Effector memory CD4-positive, alpha-beta T cell (primary cell): ENCODE data around the gene SLC29A3.

ENCODE experiments used
- DNase-seq, 3 donors: peaks; one replicate each; pipeline ENCODE4 v3.0.0-alpha.2; 2020
- H3K27ac ChIP-seq: 2 replicates; pipeline ENCODE4 v1.7.0; 2013; ENCODE audit warnings: mild to moderate bottlenecking, low read length, moderate library complexity; ENCODE audit not compliant: insufficient read depth, poor library complexity, severe bottlenecking
- H3K27me3 ChIP-seq: replicated peaks from 2 replicates; pipeline ENCODE4 v1.7.0; 2013; ENCODE audit warnings: mild to moderate bottlenecking, low read length; ENCODE audit not compliant: insufficient read depth, control insufficient read depth, poor library complexity, severe bottlenecking
- H3K36me3 ChIP-seq: 2 replicates; pipeline ENCODE4 v1.7.0; 2013; ENCODE audit warnings: mild to moderate bottlenecking, low read length, moderate library complexity; ENCODE audit not compliant: control insufficient read depth, insufficient read depth
- H3K4me1 ChIP-seq: 2 replicates; pipeline ENCODE4 v1.7.0; 2013; ENCODE audit warnings: low read length, mild to moderate bottlenecking; ENCODE audit not compliant: control insufficient read depth, insufficient read depth, poor library complexity, severe bottlenecking
- H3K4me3 ChIP-seq: 2 replicates; pipeline ENCODE4 v1.7.0; 2013; ENCODE audit warnings: low read length, low read depth, mild to moderate bottlenecking; ENCODE audit not compliant: insufficient read depth, poor library complexity, severe bottlenecking
- H3K9me3 ChIP-seq: 2 replicates; pipeline ENCODE4 v1.7.0; 2013; ENCODE audit warnings: mild to moderate bottlenecking, low read length, moderate library complexity; ENCODE audit not compliant: control insufficient read depth

The SLC29A3 gene

DNA sequence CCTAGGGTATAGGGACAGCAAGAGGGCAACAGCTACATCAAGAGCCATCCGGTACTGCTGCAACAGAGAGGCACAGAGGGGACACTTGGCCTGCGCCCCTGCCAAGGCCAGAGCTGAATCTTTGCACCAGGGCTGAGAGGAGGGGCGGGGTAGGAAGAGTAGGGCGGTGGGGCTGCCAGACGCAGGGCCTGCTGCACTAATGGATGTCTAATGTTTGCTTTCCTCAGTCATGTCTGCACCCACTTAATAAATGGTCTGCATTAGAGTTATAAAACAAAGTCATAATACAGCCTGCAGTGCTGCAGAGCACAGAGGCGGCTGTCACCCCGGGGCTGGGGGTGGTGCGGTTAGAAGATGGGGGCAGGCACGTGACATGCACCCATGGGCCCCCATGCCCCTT, 42.2 kb upstream of the SLC29A3 start:
- Histone ChIP-seq H3K36me3 (no peaks in the 10 kb centered on the region), H3K27me3 (no peaks in the 10 kb centered on the region), H3K27ac (no peak overlapping the region), H3K4me3 (no peak overlapping the region), H3K4me1 (no peaks in the 10 kb centered on the region), H3K9me3 (no peaks in the 10 kb centered on the region)
- DNase-seq: no peak

DNA sequence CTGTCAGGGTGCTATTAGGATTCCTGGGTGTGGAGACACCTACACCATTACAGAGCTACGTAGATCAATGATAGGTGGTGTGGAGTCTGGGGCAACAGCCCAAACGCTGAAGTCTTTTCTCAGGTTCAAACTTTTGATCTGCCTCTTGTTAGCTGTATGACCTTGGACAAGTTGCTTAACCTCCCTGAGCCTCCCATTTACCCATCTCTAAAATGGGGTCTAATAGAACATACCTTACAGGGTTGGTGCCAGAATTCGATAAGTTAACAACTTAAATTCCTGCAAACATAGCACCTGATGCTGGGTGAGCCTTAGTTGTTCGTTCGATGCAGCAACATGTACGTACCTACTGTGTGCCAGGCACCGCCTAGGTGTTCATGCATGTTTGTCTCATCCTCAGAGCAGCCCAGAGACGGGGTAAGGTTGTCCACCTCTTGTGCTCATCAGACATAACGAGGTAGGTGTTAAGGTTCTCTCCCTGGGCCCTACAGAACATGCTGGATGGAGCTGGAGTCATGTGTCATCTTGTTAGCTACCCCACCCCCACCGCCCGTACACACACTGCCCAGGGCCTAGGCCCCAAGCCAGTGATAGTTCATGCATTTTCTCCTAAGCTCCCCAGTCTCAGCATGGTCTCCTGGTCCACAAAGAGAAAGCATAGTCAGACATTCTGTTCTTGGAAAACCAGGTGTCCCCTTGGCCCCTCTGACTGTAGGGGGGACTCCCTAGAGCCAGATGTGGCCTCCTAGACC, 41.0 kb upstream of the SLC29A3 start:
- Histone ChIP-seq H3K27me3 (no peaks in the 10 kb centered on the region), H3K36me3 (no peaks in the 10 kb centered on the region), H3K4me1 (no peaks in the 10 kb centered on the region), H3K27ac (no peak overlapping the region), H3K4me3 (no peak overlapping the region), H3K9me3 (no peaks in the 10 kb centered on the region)
- DNase-seq: no peak

DNA sequence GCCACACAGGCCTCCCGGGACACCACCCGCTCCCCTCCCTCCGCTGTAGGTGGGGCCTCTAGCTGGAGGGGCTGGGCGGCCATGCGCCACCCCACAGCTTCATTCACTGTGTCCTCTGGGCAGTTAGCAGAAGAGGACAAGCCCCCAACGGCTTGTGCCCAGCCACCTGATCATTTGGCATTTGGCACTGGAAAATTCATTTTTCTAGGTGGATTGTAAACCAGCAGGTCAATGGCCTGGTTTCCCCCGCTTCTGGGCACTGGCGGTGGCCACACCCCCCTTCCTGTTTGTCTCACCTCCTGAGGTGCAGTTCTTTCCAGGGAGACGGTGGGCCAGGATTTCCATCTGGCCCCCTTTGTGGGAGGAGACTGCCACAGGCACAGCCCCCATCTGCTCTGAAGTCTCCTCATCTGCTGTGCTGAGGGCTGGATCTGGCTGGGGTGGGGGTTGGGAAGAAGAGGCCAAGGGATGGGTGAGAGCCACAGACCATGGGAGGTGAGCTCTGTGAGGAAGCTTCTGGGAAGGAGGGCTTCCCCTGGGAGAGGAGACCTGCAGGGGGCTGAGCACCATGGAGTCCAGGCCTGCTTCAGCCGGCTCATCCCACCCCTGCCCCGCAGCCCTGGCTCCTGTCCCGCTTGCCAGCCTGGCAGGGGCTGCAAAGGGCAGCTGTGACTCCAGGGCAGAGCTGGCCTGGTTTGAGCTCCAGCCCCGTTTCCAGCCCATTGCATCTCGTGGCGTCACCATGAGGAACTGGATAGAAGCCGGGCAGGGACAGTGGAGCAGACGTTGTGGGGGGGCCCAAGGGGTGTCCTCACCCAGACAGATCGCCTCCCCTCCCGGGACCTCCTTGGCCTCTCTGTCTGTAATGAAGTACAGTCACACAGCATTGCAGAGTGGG, 40.1 kb upstream of the SLC29A3 start:
- no peak for DNase-seq

DNA sequence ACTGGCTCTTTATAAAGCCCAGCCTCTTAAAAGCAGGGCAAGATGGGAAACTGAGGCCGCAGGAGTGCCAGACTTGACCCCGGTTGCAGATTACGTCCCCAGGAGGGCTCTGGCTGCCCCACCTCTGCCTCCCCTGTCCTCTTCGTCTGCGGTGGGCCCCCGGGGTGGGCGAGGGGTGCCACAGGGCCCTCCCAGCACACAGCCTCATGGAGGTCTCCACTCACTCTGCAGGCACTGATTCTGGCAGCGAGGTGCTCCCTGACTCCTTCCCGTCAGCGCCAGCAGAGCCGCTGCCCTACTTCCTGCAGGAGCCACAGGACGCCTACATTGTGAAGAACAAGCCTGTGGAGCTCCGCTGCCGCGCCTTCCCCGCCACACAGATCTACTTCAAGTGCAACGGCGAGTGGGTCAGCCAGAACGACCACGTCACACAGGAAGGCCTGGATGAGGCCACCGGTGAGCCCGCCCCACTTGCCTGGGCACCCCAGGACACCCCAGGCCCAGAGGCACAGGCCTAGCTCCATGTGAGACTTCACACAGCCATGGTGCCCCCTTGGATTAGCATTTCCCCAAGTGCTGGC, 39.4 kb upstream of the SLC29A3 start:
- Histone ChIP-seq H3K27me3 (no peaks in the 10 kb centered on the region), H3K4me1 (no peaks in the 10 kb centered on the region), H3K4me3 (no peak overlapping the region), H3K27ac (no peak overlapping the region), H3K9me3 (no peaks in the 10 kb centered on the region), H3K36me3 (no peaks in the 10 kb centered on the region)
- DNase-seq: no peak

More for the DNA sequence above, 40.1 kb upstream of the SLC29A3 start:
- H3K9me3 ChIP-seq: no peaks in the 10 kb centered on the region
- H3K4me3 ChIP-seq: no peak overlapping the region
- H3K4me1 ChIP-seq: no peaks in the 10 kb centered on the region
- no peaks in the 10 kb centered on the region for H3K36me3 ChIP-seq
- no peak overlapping the region for H3K27ac ChIP-seq
- H3K27me3 ChIP-seq: no peaks in the 10 kb centered on the region

DNA sequence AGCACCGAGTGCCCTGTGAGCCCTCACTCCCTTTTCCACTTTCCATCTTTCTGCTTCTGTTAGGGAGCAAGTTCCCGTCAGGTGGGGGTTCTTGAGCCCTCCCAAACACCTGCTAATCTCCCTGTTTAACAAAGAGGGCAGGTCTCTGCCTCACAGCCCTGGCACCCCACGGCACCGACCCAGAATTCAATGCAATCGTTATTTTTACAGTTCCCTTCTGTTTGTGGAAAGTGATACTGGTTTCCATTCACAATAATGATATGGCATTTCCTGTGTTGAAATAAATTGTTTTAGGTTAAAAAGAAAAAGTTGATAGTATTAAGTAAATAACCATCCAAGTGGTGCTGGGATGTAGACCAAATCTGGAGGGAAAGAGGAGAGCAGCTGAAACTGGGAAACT, 38.8 kb upstream of the SLC29A3 start:
- H3K9me3 ChIP-seq: no peaks in the 10 kb centered on the region
- H3K27me3 ChIP-seq: no peaks in the 10 kb centered on the region
- H3K4me3 ChIP-seq: no peak overlapping the region
- no peak overlapping the region for H3K27ac ChIP-seq
- DNase-seq: no peak
- no peaks in the 10 kb centered on the region for H3K4me1 ChIP-seq
- no peaks in the 10 kb centered on the region for H3K36me3 ChIP-seq

DNA sequence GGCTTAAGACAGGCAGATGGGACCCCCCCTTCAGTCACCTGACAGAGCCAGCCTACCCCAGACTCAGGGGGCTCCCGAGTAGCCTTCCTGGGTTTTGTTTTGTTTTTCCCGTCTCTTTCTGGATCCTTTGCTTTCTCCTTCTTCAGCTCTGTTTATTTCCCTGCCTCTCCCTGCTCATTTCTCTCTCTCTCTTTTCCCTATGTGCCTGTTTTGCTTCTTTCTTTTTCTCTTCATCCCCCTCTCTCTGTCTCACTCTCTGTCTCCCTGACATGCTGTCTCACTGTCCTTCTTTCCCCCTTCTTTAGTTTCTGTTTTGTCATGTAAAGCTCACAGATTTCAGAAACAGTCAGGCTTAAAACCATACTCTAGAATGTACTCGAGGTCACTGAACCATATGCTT, 38.2 kb upstream of the SLC29A3 start:
- no peaks in the 10 kb centered on the region for H3K4me1 ChIP-seq
- no peaks in the 10 kb centered on the region for H3K27me3 ChIP-seq
- no peaks in the 10 kb centered on the region for H3K36me3 ChIP-seq
- H3K4me3 ChIP-seq: no peak overlapping the region
- H3K27ac ChIP-seq: no peak overlapping the region
- DNase-seq: no peak
- no peaks in the 10 kb centered on the region for H3K9me3 ChIP-seq

DNA sequence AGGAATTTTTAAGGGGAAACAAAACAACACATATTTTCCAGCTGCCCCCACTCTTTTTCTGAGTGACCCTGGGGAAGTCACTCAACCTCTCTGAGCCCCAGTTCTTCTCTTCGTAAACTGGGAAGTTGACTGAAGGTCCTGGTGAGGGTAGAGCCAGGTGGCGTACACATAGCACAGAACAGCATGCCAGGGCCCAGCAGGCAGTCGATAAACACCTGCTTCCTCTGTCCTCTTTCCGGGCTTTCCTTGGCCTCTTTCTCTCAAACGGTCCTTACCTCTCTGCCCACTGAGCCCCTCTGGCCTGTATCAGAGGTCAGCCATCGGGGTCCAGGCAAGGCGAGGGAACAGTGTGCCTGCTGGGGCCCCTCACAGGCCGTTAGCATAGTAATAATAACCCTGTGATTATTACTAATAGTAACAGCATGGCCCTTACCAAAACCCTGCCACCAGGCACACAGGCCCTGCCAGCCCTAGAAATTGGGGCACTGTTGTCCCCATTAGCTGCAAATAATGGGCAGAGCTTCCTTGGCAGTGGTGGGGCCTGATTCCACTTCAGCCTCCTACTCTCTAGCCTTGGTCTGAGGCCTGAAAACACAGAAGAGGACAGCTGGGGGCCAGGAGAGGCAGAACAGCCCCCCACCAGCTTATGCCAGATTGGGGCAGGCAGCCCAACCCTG, 37.3 kb upstream of the SLC29A3 start:
- no peaks in the 10 kb centered on the region for H3K36me3 ChIP-seq
- no peak overlapping the region for H3K27ac ChIP-seq
- H3K4me1 ChIP-seq: no peaks in the 10 kb centered on the region
- H3K4me3 ChIP-seq: no peak overlapping the region
- no peak for DNase-seq
- no peaks in the 10 kb centered on the region for H3K27me3 ChIP-seq
- H3K9me3 ChIP-seq: no peaks in the 10 kb centered on the region

DNA sequence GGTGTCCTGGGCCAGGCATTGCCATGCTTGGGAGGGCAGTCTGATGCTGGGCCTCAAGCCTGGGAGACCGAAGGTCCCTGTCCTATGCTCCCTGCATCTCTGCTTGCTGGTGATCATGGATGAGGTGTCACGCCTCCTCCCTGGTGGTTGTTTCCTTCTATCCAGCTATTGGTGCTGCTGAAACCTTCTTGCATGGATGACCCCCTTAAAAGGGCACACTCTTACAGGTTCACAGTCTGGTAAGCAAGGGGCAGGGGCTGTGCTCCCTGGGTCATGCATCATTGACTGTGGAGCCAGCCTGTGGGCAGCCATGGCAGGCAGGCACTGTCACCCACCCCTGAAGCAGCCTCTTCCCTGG, 36.8 kb upstream of the SLC29A3 start:
- no peaks in the 10 kb centered on the region for H3K27me3 ChIP-seq
- no peak overlapping the region for H3K4me3 ChIP-seq
- no peaks in the 10 kb centered on the region for H3K4me1 ChIP-seq
- no peaks in the 10 kb centered on the region for H3K9me3 ChIP-seq
- DNase-seq: no peak
- no peak overlapping the region for H3K27ac ChIP-seq
- no peaks in the 10 kb centered on the region for H3K36me3 ChIP-seq

DNA sequence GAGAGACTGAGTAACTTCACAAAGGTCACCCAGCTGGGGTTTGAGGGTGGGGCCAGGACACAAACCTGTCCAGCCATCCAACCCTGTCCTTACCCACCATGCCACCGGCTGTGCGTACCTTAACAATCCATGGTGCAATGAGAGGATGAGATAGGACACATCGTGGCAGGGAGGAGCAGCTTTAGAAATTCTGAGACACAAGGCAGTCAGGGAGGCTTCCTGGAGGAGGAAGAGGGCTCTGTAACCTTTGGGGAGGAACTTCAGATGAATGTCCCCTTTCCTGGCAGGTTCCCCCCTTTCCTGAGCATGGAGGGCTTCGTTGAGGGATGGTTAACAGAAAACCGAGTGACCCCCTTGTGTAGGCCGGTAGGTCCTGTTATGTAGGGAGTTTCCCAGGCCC, 35.6 kb upstream of the SLC29A3 start:
- H3K27ac ChIP-seq: no peak overlapping the region
- H3K4me1 ChIP-seq: no peaks in the 10 kb centered on the region
- no peaks in the 10 kb centered on the region for H3K9me3 ChIP-seq
- no peak overlapping the region for H3K4me3 ChIP-seq
- no peaks in the 10 kb centered on the region for H3K27me3 ChIP-seq
- DNase-seq: no peak
- H3K36me3 ChIP-seq: no peaks in the 10 kb centered on the region
